ENCODE data around the gene KCND2. TPM values are rescaled to one million over a fixed set of nuclear protein-coding genes. Genes with fewer than 3 reads are reported as not detected.

The KCND2 gene
- total and polyA plus RNA-seq, 2 donors from 2014 or later: 0.19 TPM; not detected in 1

DNA sequence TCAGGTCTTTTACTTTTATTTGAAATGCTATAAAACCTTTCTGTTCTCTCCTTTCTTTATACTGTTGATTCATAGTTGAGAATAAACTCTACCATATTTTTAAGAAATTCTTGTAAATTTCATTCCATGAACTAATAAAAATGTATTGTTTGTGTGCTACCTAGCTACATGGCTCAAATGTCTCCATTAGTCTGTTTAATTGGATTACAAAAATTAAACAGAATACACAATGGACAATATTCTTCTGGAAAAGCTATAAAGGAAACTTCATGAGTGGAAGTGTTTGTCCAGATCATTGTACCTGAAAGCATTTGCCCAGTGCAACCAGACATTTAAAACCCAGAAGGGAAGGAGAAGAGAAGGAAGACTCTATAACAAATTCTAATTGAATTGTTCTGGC, 20.1 kb downstream of the KCND2 start:
- no peaks in the 10 kb centered on the region for H3K4me1 ChIP-seq (ENCODE audit: control insufficient read depth in 2 of 3, insufficient read depth in 2 of 3, low read depth in 1 of 3, low read length in 3 of 3)
- DNase-seq: no peak
- no peak overlapping the region for H3K27ac ChIP-seq (ENCODE audit: low read depth in 2 of 2, low read length in 2 of 2)
- no peaks in the 10 kb centered on the region for H3K36me3 ChIP-seq (ENCODE audit: control insufficient read depth in 2 of 3, insufficient read depth in 3 of 3, low read length in 3 of 3)
- no peaks in the 10 kb centered on the region for H3K9me3 ChIP-seq (ENCODE audit: control insufficient read depth in 2 of 3, insufficient read depth in 1 of 3, low read length in 3 of 3)
- FAIRE-seq: no peak
- H3K4me3 ChIP-seq (ENCODE audit: low read length in 3 of 3): no peak overlapping the region
- intact Hi-C loops (cut with DNase I): no loop called here
- no peak for TF ChIP-seq CTCF (IDR thresholded peaks at IDR 0.05; ENCODE audit: borderline replicate concordance, extremely low read depth, insufficient read depth)
- H3K27me3 ChIP-seq (ENCODE audit: control insufficient read depth, insufficient read depth, low read length): no peaks in the 10 kb centered on the region
- no peak overlapping the region for H3K9ac ChIP-seq (ENCODE audit: low read length in 3 of 3)

GRCh38 chr7:120302190-120302589, 29.2 kb downstream of the KCND2 start:
- H3K9ac ChIP-seq (ENCODE audit: low read length in 3 of 3): no peak overlapping the region
- H3K9me3 ChIP-seq (ENCODE audit: control insufficient read depth in 2 of 3, insufficient read depth in 1 of 3, low read length in 3 of 3): no peaks in the 10 kb centered on the region
- TF ChIP-seq CTCF (IDR thresholded peaks at IDR 0.05; ENCODE audit: borderline replicate concordance, extremely low read depth, insufficient read depth): no peak
- H3K4me1 ChIP-seq (ENCODE audit: control insufficient read depth in 2 of 3, insufficient read depth in 2 of 3, low read depth in 1 of 3, low read length in 3 of 3): no peaks in the 10 kb centered on the region
- DNase-seq (no peak), FAIRE-seq (no peak)
- no peaks in the 10 kb centered on the region for H3K36me3 ChIP-seq (ENCODE audit: control insufficient read depth in 2 of 3, insufficient read depth in 3 of 3, low read length in 3 of 3)
- no peak overlapping the region for H3K27ac ChIP-seq (ENCODE audit: low read depth in 2 of 2, low read length in 2 of 2)
- no peaks in the 10 kb centered on the region for H3K27me3 ChIP-seq (ENCODE audit: control insufficient read depth, insufficient read depth, low read length)
- intact Hi-C loops (cut with DNase I): no loop called here
- no peak overlapping the region for H3K4me3 ChIP-seq (ENCODE audit: low read length in 3 of 3)

DNA sequence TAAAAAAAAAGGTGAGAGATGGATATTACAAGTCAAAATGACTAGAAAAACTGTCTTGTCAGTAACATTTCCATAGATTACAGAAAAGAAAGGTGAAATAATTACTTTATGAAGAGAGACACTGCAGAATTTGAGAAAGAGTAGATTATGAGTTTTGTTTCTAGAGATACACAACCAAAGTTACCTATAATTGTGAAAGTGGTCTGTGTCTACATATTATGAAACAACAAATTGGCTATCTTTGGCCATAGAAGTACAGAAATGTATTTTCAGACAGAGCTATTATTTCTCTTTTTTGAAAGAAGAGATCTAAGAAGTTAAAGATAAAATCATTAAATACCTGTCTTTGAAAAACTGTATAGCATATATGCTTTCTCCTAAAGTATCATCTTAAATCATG, 30.1 kb downstream of the KCND2 start:
- H3K4me3 ChIP-seq (ENCODE audit: low read length in 3 of 3): no peak overlapping the region
- no peaks in the 10 kb centered on the region for H3K4me1 ChIP-seq (ENCODE audit: control insufficient read depth in 2 of 3, insufficient read depth in 2 of 3, low read depth in 1 of 3, low read length in 3 of 3)
- no peaks in the 10 kb centered on the region for H3K36me3 ChIP-seq (ENCODE audit: control insufficient read depth in 2 of 3, insufficient read depth in 3 of 3, low read length in 3 of 3)
- intact Hi-C loops (cut with DNase I): no loop called here
- no peaks in the 10 kb centered on the region for H3K9me3 ChIP-seq (ENCODE audit: control insufficient read depth in 2 of 3, insufficient read depth in 1 of 3, low read length in 3 of 3)
- DNase-seq (no peak), FAIRE-seq (no peak)
- H3K9ac ChIP-seq (ENCODE audit: low read length in 3 of 3): no peak overlapping the region
- no peak for TF ChIP-seq CTCF (IDR thresholded peaks at IDR 0.05; ENCODE audit: borderline replicate concordance, extremely low read depth, insufficient read depth)
- no peaks in the 10 kb centered on the region for H3K27me3 ChIP-seq (ENCODE audit: control insufficient read depth, insufficient read depth, low read length)
- no peak overlapping the region for H3K27ac ChIP-seq (ENCODE audit: low read depth in 2 of 2, low read length in 2 of 2)

GRCh38 chr7:120304674-120305073, 31.7 kb downstream of the KCND2 start:
- no peak overlapping the region for H3K27ac ChIP-seq (ENCODE audit: low read depth in 2 of 2, low read length in 2 of 2)
- no peaks in the 10 kb centered on the region for H3K36me3 ChIP-seq (ENCODE audit: control insufficient read depth in 2 of 3, insufficient read depth in 3 of 3, low read length in 3 of 3)
- intact Hi-C loops (cut with DNase I): no loop called here
- no peak overlapping the region for H3K4me3 ChIP-seq (ENCODE audit: low read length in 3 of 3)
- H3K27me3 ChIP-seq (ENCODE audit: control insufficient read depth, insufficient read depth, low read length): no peaks in the 10 kb centered on the region
- TF ChIP-seq CTCF (IDR thresholded peaks at IDR 0.05; ENCODE audit: borderline replicate concordance, extremely low read depth, insufficient read depth): no peak
- DNase-seq: no peak
- H3K9ac ChIP-seq (ENCODE audit: low read length in 3 of 3): no peak overlapping the region
- H3K9me3 ChIP-seq (ENCODE audit: control insufficient read depth in 2 of 3, insufficient read depth in 1 of 3, low read length in 3 of 3): no peaks in the 10 kb centered on the region
- no peaks in the 10 kb centered on the region for H3K4me1 ChIP-seq (ENCODE audit: control insufficient read depth in 2 of 3, insufficient read depth in 2 of 3, low read depth in 1 of 3, low read length in 3 of 3)
- FAIRE-seq: no peak
